Measurements from ENCODE around the gene TLE2.

DNA sequence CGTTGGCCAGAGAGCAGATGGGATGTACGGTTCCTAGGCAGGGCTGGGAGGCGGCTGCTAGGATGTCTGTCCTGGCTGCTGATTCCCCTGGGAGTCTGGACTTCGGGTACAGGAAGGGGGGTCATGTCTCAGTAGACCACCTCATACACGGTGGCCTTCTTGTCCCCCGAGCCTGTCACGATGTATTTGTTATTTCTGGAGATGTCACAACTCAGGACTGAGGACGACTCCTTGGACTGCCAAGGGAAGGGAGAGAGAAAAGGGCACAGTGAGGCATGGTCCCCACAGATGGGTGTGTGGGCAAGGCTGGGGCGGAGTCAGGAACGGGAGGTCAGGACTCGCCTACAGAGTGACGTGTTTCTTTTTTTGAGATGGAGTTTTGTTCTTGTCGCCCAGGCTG lies 31.4 kb downstream of the TLE2 start:
- no peak for TF ChIP-seq POLR2A (IDR thresholded peaks at IDR 0.05)
- TF ChIP-seq CTCF (IDR thresholded peaks at IDR 0.05) = no peak

Data from thyroid gland (tissue), 4 donors.